IMR-90 (cell line): ENCODE measurements around the gene RGS9. TPM values are rescaled to one million over a fixed set of nuclear protein-coding genes. Genes with fewer than 3 reads are reported as not detected.
A peak's percentile ranks its signal among the peaks of the same experiment; 100 is the strongest.

ENCODE experiments used
- ATAC-seq: fragments of 200-7000 bp; cut with Tn5 transposase; 2 replicates; pipeline ENCODE4 v1.9.1; 2020; ENCODE audit warnings: low read depth, mild to moderate bottlenecking, moderate library complexity
- BruUV-seq: library from RNA; stranded (reverse); fragments of 400-500 nt; replicated peaks from 2 replicates; lab custom pipeline; 2021; lab: Mats Ljungman, UMichigan
- CTCF ChIA-PET: fragments of 300-600 bp; formaldehyde crosslinking; extraction: SDS; loops from one replicate; lab custom pipeline; 2021; ENCODE audit warnings: antibody characterized with exemption; lab: Yijun Ruan, JAX
- POLR2A ChIA-PET: fragments of 300-600 bp; sonication (Branson Sonifier 250); formaldehyde crosslinking; loops from one replicate; lab custom pipeline; 2022; ENCODE audit warnings: antibody characterized with exemption; ENCODE audit not compliant: unreplicated experiment; lab: Charles Lee
- DNase-seq: peaks from one replicate; pipeline ENCODE4 v3.0.0; 2013
- H2AFZ ChIP-seq: replicated peaks from 2 replicates; pipeline ENCODE3; 2013; ENCODE audit warnings: low read length, mild to moderate bottlenecking; ENCODE audit not compliant: poor library complexity
- H2AK5ac ChIP-seq: 2 replicates; pipeline ENCODE4 v1.6.1; 2013; ENCODE audit warnings: low read depth, low read length, inconsistent platforms
- H2AK9ac ChIP-seq: replicated peaks from 2 replicates; pipeline ENCODE3; 2013; ENCODE audit warnings: mild to moderate bottlenecking, low read depth, low read length, moderate library complexity; ENCODE audit not compliant: poor library complexity
- H2BK120ac ChIP-seq: 2 replicates; pipeline ENCODE4 v1.6.1; 2013; ENCODE audit warnings: low read depth, low read length, inconsistent platforms
- H2BK15ac ChIP-seq: 3 replicates; pipeline ENCODE4 v1.6.1; 2013; ENCODE audit warnings: low read depth, low read length, inconsistent platforms
- H2BK20ac ChIP-seq: 2 replicates; pipeline ENCODE4 v1.6.1; 2013; ENCODE audit warnings: low read depth, mild to moderate bottlenecking, inconsistent platforms, low read length, moderate library complexity
- H2BK5ac ChIP-seq: 2 replicates; pipeline ENCODE4 v1.6.1; 2013; ENCODE audit warnings: mild to moderate bottlenecking, low read depth, low read length, inconsistent platforms; ENCODE audit not compliant: poor library complexity, severe bottlenecking
- H3K14ac ChIP-seq: replicated peaks from 2 replicates; pipeline ENCODE4 v1.6.1; 2013; ENCODE audit warnings: low read depth, low read length, inconsistent platforms
- H3K18ac ChIP-seq: 2 replicates; pipeline ENCODE4 v1.6.1; 2013; ENCODE audit warnings: low read depth, low read length, control low read depth
- H3K23ac ChIP-seq: 2 replicates; pipeline ENCODE4 v1.6.1; 2013; ENCODE audit warnings: low read depth, low read length, inconsistent platforms
- H3K27ac ChIP-seq: 2 replicates; pipeline ENCODE4 v1.5.1; 2013; ENCODE audit warnings: mild to moderate bottlenecking, control low read depth, low read length; ENCODE audit not compliant: insufficient read depth
- H3K27me3 ChIP-seq: 2 replicates; pipeline ENCODE4 v1.6.1; 2013; ENCODE audit warnings: low read length; ENCODE audit not compliant: control insufficient read depth, insufficient read depth
- H3K36me3 ChIP-seq: 2 replicates; pipeline ENCODE4 v1.6.1; 2013; ENCODE audit warnings: low read length, mixed read lengths; ENCODE audit not compliant: control insufficient read depth, insufficient read depth
- H3K4ac ChIP-seq: 2 replicates; pipeline ENCODE4 v1.6.1; 2013; ENCODE audit warnings: low read depth, low read length, inconsistent platforms
- H3K4me1 ChIP-seq: 2 replicates; pipeline ENCODE4 v1.6.1; 2013; ENCODE audit warnings: low read length, mixed read lengths; ENCODE audit not compliant: control insufficient read depth, insufficient read depth
- H3K4me2 ChIP-seq: 2 replicates; pipeline ENCODE4 v1.6.1; 2013; ENCODE audit warnings: low read depth, mild to moderate bottlenecking, control low read depth, low read length, moderate library complexity
- H3K4me3 ChIP-seq: 2 replicates; pipeline ENCODE4 v1.5.1; 2013; ENCODE audit warnings: low read depth, mild to moderate bottlenecking, control low read depth, low read length, moderate library complexity; ENCODE audit not compliant: insufficient read depth
- H3K56ac ChIP-seq: 2 replicates; pipeline ENCODE4 v1.6.1; 2013; ENCODE audit warnings: low read length, inconsistent platforms; ENCODE audit not compliant: insufficient read depth; ENCODE audit errors: extremely low read depth
- H3K79me1 ChIP-seq, 2 experiments: 2 replicates each; pipeline ENCODE4 v1.6.1; 2013; ENCODE audit warnings: low read length in 2 of 2, inconsistent platforms in 1 of 2, low read depth in 1 of 2
- H3K9ac ChIP-seq: 2 replicates; pipeline ENCODE4 v1.6.1; 2013; ENCODE audit warnings: low read depth, low read length, control low read depth
- H3K9me1 ChIP-seq: 2 replicates; pipeline ENCODE4 v1.6.1; 2013; ENCODE audit warnings: low read length, inconsistent platforms; ENCODE audit not compliant: insufficient read depth
- H3K9me3 ChIP-seq: 2 replicates; pipeline ENCODE4 v1.6.1; 2013; ENCODE audit warnings: low read length; ENCODE audit not compliant: control insufficient read depth, insufficient read depth
- H4K20me1 ChIP-seq: 2 replicates; pipeline ENCODE4 v1.6.1; 2013; ENCODE audit warnings: low read length, inconsistent platforms; ENCODE audit not compliant: insufficient read depth
- H4K5ac ChIP-seq: 2 replicates; pipeline ENCODE4 v1.6.1; 2013; ENCODE audit warnings: mild to moderate bottlenecking, low read depth, low read length, control low read depth
- H4K8ac ChIP-seq, 2 experiments: 2 replicates each; pipeline ENCODE4 v1.6.1; 2013; ENCODE audit warnings: low read depth in 2 of 2, low read length in 2 of 2, control low read depth in 1 of 2, inconsistent platforms in 1 of 2
- H4K91ac ChIP-seq: 2 replicates; pipeline ENCODE4 v1.6.1; 2013; ENCODE audit warnings: low read depth, low read length, inconsistent platforms; ENCODE audit not compliant: insufficient read depth
- BHLHE40 ChIP-seq: fragments of 150-350 bp; IDR thresholded peaks from 2 replicates; pipeline ENCODE4 v1.6.1; 2016; ENCODE audit warnings: mild to moderate bottlenecking, low read depth, low read length
- FOS ChIP-seq: fragments of 150-350 bp; IDR thresholded peaks from 2 replicates; pipeline ENCODE4 v1.6.1; 2016; ENCODE audit warnings: low read depth, low read length
- MAZ ChIP-seq: IDR thresholded peaks from 2 replicates; pipeline ENCODE4 v1.6.1; 2012; ENCODE audit warnings: low read depth, mild to moderate bottlenecking, low read length, improper control_type of control experiment, moderate library complexity, borderline replicate concordance
- RAD21 ChIP-seq: IDR thresholded peaks from 2 replicates; pipeline ENCODE4 v1.6.1; 2012; ENCODE audit warnings: low read length, improper control_type of control experiment
- RCOR1 ChIP-seq: IDR thresholded peaks from 2 replicates; pipeline ENCODE4 v1.6.1; 2012; ENCODE audit warnings: mild to moderate bottlenecking, low read length, improper control_type of control experiment; ENCODE audit not compliant: insufficient replicate concordance
- RFX5 ChIP-seq: IDR thresholded peaks from 2 replicates; pipeline ENCODE4 v1.8.0; 2012; ENCODE audit warnings: low read depth, mild to moderate bottlenecking, low read length, moderate library complexity
- SMC3 ChIP-seq: fragments of 150-350 bp; IDR thresholded peaks from 2 replicates; pipeline ENCODE4 v1.6.1; 2016; ENCODE audit warnings: low read depth, mild to moderate bottlenecking, antibody characterized with exemption, low read length, moderate library complexity
- dilution Hi-C: fragments of 300-500 bp; cut with HindIII; formaldehyde crosslinking; loops from one replicate; pipeline ENCODE4 v1.14.3; 2018; ENCODE audit warnings: low sequenced_read_pairs; ENCODE audit not compliant: unreplicated experiment
- in situ Hi-C: fragments of 300-500 bp; cut with MboI; formaldehyde crosslinking; loops from 3 replicates; pipeline ENCODE4 v1.14.3; 2019; ENCODE audit warnings: low sequenced_read_pairs, inconsistent platforms, mixed read lengths
- intact Hi-C: fragments of 100-400 bp; cut with micrococcal nuclease; formaldehyde crosslinking; loops from 2 replicates; pipeline ENCODE4 v1.10.0; 2022
- polyA plus RNA-seq, 3 experiments: library from polyadenylated mRNA; depleted of rRNA; stranded (reverse); fragments of >200 nt; gene quantifications; 2 replicates each; pipeline ENCODE4 v1.2.3, GENCODE V29; 2012; ENCODE audit warnings: low replicate concordance in 1 of 3
- total RNA-seq: library from RNA; depleted of rRNA; stranded (reverse); fragments of >200 nt; gene quantifications from 2 replicates; pipeline ENCODE4 v1.2.3, GENCODE V29; 2012
- TF ChIP-seq, protein P1 (sequence below): fragments of 150-350 bp; IDR thresholded peaks from 2 replicates; pipeline ENCODE4 v1.6.1; 2017; ENCODE audit warnings: mild to moderate bottlenecking, antibody characterized with exemption, low read length, low read depth
- TF ChIP-seq, protein P2 (sequence below): conservative IDR thresholded peaks from 2 replicates; pipeline ENCODE4 v1.5.1; 2012; ENCODE audit warnings: mild to moderate bottlenecking, low read depth, low read length, improper control_type of control experiment
- TF ChIP-seq, protein P3 (sequence below): fragments of 150-350 bp; IDR thresholded peaks from 2 replicates; pipeline ENCODE4 v1.6.1; 2016; ENCODE audit warnings: low read depth, mild to moderate bottlenecking, low read length, moderate library complexity, borderline replicate concordance

The RGS9 gene
- total and polyA plus RNA-seq, 2 of the 4 experiments (the other 2 are of a cell fraction), result 0.90 to 1.1 TPM

- Histone ChIP-seq H4K91ac (no peak overlapping the region), H2AK9ac (no peak overlapping the region), H3K18ac (no peak overlapping the region), H2BK5ac (no peak overlapping the region), H3K9me1 (peaks cover 5% of the 10 kb centered on the region; the same call in 1 of the 2 replicates), H3K79me1 (no peaks in the 10 kb centered on the region), H4K5ac (no peak overlapping the region), H2BK15ac (no peak overlapping the region), H3K4me2 (no peak overlapping the region), H3K27ac (no peak overlapping the region), H2AFZ (no peak overlapping the region), H4K8ac (no peak overlapping the region), H3K23ac (no peak overlapping the region), H3K56ac (no peak overlapping the region), H2BK120ac (no peak overlapping the region), H2BK20ac (no peak overlapping the region), H3K4ac (peak overlapping the region; percentile 48; the same call in 1 of the 2 replicates), H3K4me3 (no peak overlapping the region), H3K27me3 (no peaks in the 10 kb centered on the region), H3K9me3 (no peaks in the 10 kb centered on the region), H4K20me1 (no peaks in the 10 kb centered on the region), H3K36me3 (no peaks in the 10 kb centered on the region), H3K14ac (no peak overlapping the region), H3K9ac (no peak overlapping the region), H3K4me1 (peaks cover 7% of the 10 kb centered on the region), H2AK5ac (peak overlapping the region; percentile 68; the same call in 1 of the 2 replicates)
- DNase-seq, result no peak
- intact Hi-C loops, result no loop called here
- ChIA-PET POLR2A (no interaction called here), CTCF (no interaction called here)
- BruUV-seq, result no TSS peak
- in situ Hi-C loops, result no loop called here
- ATAC-seq, result no peak
- dilution Hi-C loops, result no loop called here
- no peak for TF ChIP-seq BHLHE40
- TF ChIP-seq, protein P1, sequence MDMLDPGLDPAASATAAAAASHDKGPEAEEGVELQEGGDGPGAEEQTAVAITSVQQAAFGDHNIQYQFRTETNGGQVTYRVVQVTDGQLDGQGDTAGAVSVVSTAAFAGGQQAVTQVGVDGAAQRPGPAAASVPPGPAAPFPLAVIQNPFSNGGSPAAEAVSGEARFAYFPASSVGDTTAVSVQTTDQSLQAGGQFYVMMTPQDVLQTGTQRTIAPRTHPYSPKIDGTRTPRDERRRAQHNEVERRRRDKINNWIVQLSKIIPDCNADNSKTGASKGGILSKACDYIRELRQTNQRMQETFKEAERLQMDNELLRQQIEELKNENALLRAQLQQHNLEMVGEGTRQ, result no peak
- no peak for TF ChIP-seq RAD21
- TF ChIP-seq RCOR1, result no peak
- no peak for TF ChIP-seq RFX5
- TF ChIP-seq MAZ, result no peak
- no peak for TF ChIP-seq FOS
- no peak for TF ChIP-seq SMC3
- TF ChIP-seq, protein P2, sequence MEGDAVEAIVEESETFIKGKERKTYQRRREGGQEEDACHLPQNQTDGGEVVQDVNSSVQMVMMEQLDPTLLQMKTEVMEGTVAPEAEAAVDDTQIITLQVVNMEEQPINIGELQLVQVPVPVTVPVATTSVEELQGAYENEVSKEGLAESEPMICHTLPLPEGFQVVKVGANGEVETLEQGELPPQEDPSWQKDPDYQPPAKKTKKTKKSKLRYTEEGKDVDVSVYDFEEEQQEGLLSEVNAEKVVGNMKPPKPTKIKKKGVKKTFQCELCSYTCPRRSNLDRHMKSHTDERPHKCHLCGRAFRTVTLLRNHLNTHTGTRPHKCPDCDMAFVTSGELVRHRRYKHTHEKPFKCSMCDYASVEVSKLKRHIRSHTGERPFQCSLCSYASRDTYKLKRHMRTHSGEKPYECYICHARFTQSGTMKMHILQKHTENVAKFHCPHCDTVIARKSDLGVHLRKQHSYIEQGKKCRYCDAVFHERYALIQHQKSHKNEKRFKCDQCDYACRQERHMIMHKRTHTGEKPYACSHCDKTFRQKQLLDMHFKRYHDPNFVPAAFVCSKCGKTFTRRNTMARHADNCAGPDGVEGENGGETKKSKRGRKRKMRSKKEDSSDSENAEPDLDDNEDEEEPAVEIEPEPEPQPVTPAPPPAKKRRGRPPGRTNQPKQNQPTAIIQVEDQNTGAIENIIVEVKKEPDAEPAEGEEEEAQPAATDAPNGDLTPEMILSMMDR, result no peak
- TF ChIP-seq, protein P3, sequence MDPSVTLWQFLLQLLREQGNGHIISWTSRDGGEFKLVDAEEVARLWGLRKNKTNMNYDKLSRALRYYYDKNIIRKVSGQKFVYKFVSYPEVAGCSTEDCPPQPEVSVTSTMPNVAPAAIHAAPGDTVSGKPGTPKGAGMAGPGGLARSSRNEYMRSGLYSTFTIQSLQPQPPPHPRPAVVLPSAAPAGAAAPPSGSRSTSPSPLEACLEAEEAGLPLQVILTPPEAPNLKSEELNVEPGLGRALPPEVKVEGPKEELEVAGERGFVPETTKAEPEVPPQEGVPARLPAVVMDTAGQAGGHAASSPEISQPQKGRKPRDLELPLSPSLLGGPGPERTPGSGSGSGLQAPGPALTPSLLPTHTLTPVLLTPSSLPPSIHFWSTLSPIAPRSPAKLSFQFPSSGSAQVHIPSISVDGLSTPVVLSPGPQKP, result no peak
These were observed 37.7 kb upstream of the RGS9 start for GRCh38 chr17:65099475-65099874.
